ENCODE data around the gene ZNF407.

DNA sequence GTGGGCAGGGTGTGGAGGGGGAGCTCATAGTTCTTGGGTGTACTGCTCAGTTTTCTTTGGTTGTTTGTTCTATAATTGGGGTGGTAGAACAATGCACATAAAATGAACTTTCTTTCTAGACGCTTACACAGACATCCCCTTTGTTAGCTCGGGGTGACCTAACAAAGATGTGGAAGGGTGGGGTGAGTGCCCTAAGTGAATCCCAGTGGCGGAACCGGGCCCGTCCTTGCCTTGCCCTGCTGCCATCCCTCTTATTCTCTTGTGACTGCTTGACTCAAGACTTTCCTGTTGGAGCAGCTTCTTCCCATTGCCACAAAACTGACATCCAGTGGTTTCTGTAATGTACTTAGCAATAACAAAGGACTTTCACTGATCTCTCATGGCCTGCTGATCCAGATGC is 343.2 kb downstream of the ZNF407 start:
- TF ChIP-seq, protein P1, sequence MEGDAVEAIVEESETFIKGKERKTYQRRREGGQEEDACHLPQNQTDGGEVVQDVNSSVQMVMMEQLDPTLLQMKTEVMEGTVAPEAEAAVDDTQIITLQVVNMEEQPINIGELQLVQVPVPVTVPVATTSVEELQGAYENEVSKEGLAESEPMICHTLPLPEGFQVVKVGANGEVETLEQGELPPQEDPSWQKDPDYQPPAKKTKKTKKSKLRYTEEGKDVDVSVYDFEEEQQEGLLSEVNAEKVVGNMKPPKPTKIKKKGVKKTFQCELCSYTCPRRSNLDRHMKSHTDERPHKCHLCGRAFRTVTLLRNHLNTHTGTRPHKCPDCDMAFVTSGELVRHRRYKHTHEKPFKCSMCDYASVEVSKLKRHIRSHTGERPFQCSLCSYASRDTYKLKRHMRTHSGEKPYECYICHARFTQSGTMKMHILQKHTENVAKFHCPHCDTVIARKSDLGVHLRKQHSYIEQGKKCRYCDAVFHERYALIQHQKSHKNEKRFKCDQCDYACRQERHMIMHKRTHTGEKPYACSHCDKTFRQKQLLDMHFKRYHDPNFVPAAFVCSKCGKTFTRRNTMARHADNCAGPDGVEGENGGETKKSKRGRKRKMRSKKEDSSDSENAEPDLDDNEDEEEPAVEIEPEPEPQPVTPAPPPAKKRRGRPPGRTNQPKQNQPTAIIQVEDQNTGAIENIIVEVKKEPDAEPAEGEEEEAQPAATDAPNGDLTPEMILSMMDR (IDR thresholded peaks at IDR 0.05): no peak
- TF ChIP-seq POLR2A (IDR thresholded peaks at IDR 0.05): no peak
